HG02798 (cell line): Measurements from ENCODE around the gene SPECC1.
"Not testable (repeated sequence)": the region's sequence is repeated elsewhere in the genome, so short reads cannot be mapped to it uniquely, and the experiment has no call there.

Experiments
- ATAC-seq: cut with Tn5 transposase; IDR thresholded peaks from one replicate; pipeline ENCODE4 v1.9.1; 2021; ENCODE audit warnings: mild to moderate bottlenecking; ENCODE audit not compliant: unreplicated experiment, poor library complexity

Gene SPECC1

GRCh38 chr17:20008242-20009051 lies 712 bp upstream of the SPECC1 start:
- peak; percentile 13 for ATAC-seq

GRCh38 chr17:20009052-20009301 lies 182 bp upstream of the SPECC1 start:
- ATAC-seq, result no peak

GRCh38 chr17:20010099-20010863 lies 1.1 kb downstream of the SPECC1 start:
- no peak for ATAC-seq

GRCh38 chr17:20010936-20011335 lies 1.8 kb downstream of the SPECC1 start:
- no peak for ATAC-seq

GRCh38 chr17:20012017-20012536 lies 2.9 kb downstream of the SPECC1 start:
- ATAC-seq, result no peak

GRCh38 chr17:20016475-20016992 lies 7.4 kb downstream of the SPECC1 start:
- not testable (repeated sequence) for ATAC-seq

- no peak for ATAC-seq
Observed at GRCh38 chr17:20022701-20023100, 13.5 kb downstream of the SPECC1 start.

- no peak for ATAC-seq
Observed at GRCh38 chr17:20026960-20027359, 17.8 kb downstream of the SPECC1 start.

GRCh38 chr17:20028443-20028842 lies 19.3 kb downstream of the SPECC1 start:
- no peak for ATAC-seq

GRCh38 chr17:20032636-20033035 lies 23.5 kb downstream of the SPECC1 start:
- ATAC-seq, result no peak

GRCh38 chr17:20033415-20033814 lies 24.3 kb downstream of the SPECC1 start:
- no peak for ATAC-seq

GRCh38 chr17:20035501-20035900 lies 26.3 kb downstream of the SPECC1 start:
- ATAC-seq, result no peak

- not testable (repeated sequence) for ATAC-seq
Observed at GRCh38 chr17:20037286-20037685, 28.1 kb downstream of the SPECC1 start.

GRCh38 chr17:20039037-20039436 lies 29.9 kb downstream of the SPECC1 start:
- ATAC-seq, result no peak

GRCh38 chr17:20040216-20040615 lies 31.1 kb downstream of the SPECC1 start:
- no peak for ATAC-seq

GRCh38 chr17:20043021-20043420 lies 33.9 kb downstream of the SPECC1 start:
- no peak for ATAC-seq

GRCh38 chr17:20045476-20045875 lies 36.3 kb downstream of the SPECC1 start:
- no peak for ATAC-seq

- no peak for ATAC-seq
Observed at GRCh38 chr17:20046629-20047028, 37.5 kb downstream of the SPECC1 start.

GRCh38 chr17:20051624-20052023 lies 42.5 kb downstream of the SPECC1 start:
- no peak for ATAC-seq

- ATAC-seq, result no peak
Observed at GRCh38 chr17:20053361-20053964, 44.3 kb downstream of the SPECC1 start.

- peak; percentile 40 for ATAC-seq
Observed at GRCh38 chr17:20059728-20060188, 50.6 kb downstream of the SPECC1 start.
